ENCODE data around the gene CYB5R4.

CYB5R4 gene

GRCh38 chr6:83859410-83860358 lies at the start of gene CYB5R4:
Gene CYB5R4, plus strand, starts transcription at chr6:83859689. Its CDS starts 94 bp downstream, at chr6:83859783.
- peaks cover 21% of the 10 kb centered on the region for H3K4me1 Mint-ChIP-seq (ENCODE audit: low read depth)
- H3K27ac Mint-ChIP-seq = peak within 1 kb of the TSS; percentile 91
- peak; percentile 93 for DNase-seq (ENCODE audit: low spot score)
- peaks cover 15% of the 10 kb centered on the region for H3K27me3 Mint-ChIP-seq (ENCODE audit: low read depth)
- H3K36me3 Mint-ChIP-seq (ENCODE audit: low read depth) = peaks cover 4% of the 10 kb centered on the region
- peak within 1 kb of the TSS; percentile 97 for H3K4me3 Mint-ChIP-seq
- no peaks in the 10 kb centered on the region for H3K9me3 Mint-ChIP-seq

GRCh38 chr6:83812595-83812994 lies 46.9 kb upstream of the CYB5R4 start:
- Mint-ChIP-seq H3K36me3 (ENCODE audit: low read depth) (no peaks in the 10 kb centered on the region), H3K9me3 (no peaks in the 10 kb centered on the region), H3K27me3 (ENCODE audit: low read depth) (no peaks in the 10 kb centered on the region), H3K27ac (no peak overlapping the region), H3K4me3 (no peak overlapping the region), H3K4me1 (ENCODE audit: low read depth) (no peaks in the 10 kb centered on the region)
- DNase-seq (ENCODE audit: low spot score) = no peak

GRCh38 chr6:83815631-83816272 lies 43.7 kb upstream of the CYB5R4 start:
- H3K27ac Mint-ChIP-seq = no peak overlapping the region
- DNase-seq (ENCODE audit: low spot score) = no peak
- H3K27me3 Mint-ChIP-seq (ENCODE audit: low read depth) = no peaks in the 10 kb centered on the region
- no peaks in the 10 kb centered on the region for H3K9me3 Mint-ChIP-seq
- no peak overlapping the region for H3K4me3 Mint-ChIP-seq
- H3K4me1 Mint-ChIP-seq (ENCODE audit: low read depth) = no peaks in the 10 kb centered on the region
- no peaks in the 10 kb centered on the region for H3K36me3 Mint-ChIP-seq (ENCODE audit: low read depth)

GRCh38 chr6:83822629-83823169 lies 36.8 kb upstream of the CYB5R4 start:
- H3K36me3 Mint-ChIP-seq (ENCODE audit: low read depth) = no peaks in the 10 kb centered on the region
- no peaks in the 10 kb centered on the region for H3K4me1 Mint-ChIP-seq (ENCODE audit: low read depth)
- H3K4me3 Mint-ChIP-seq = no peak overlapping the region
- DNase-seq (ENCODE audit: low spot score) = no peak
- no peaks in the 10 kb centered on the region for H3K9me3 Mint-ChIP-seq
- no peaks in the 10 kb centered on the region for H3K27me3 Mint-ChIP-seq (ENCODE audit: low read depth)
- H3K27ac Mint-ChIP-seq = no peak overlapping the region

GRCh38 chr6:83824388-83824801 lies 35.1 kb upstream of the CYB5R4 start:
- Mint-ChIP-seq H3K27ac (no peak overlapping the region), H3K27me3 (ENCODE audit: low read depth) (no peaks in the 10 kb centered on the region), H3K36me3 (ENCODE audit: low read depth) (no peaks in the 10 kb centered on the region), H3K4me1 (ENCODE audit: low read depth) (no peaks in the 10 kb centered on the region), H3K9me3 (no peaks in the 10 kb centered on the region), H3K4me3 (no peak overlapping the region)
- DNase-seq (ENCODE audit: low spot score) = no peak

- H3K36me3 Mint-ChIP-seq (ENCODE audit: low read depth) = no peaks in the 10 kb centered on the region
- H3K4me3 Mint-ChIP-seq = no peak overlapping the region
- H3K9me3 Mint-ChIP-seq = no peaks in the 10 kb centered on the region
- DNase-seq (ENCODE audit: low spot score) = no peak
- H3K4me1 Mint-ChIP-seq (ENCODE audit: low read depth) = no peaks in the 10 kb centered on the region
- H3K27ac Mint-ChIP-seq = no peak overlapping the region
- no peaks in the 10 kb centered on the region for H3K27me3 Mint-ChIP-seq (ENCODE audit: low read depth)
Observed at GRCh38 chr6:83824831-83825230, 34.7 kb upstream of the CYB5R4 start.

- H3K36me3 Mint-ChIP-seq (ENCODE audit: low read depth) = no peaks in the 10 kb centered on the region
Observed at GRCh38 chr6:83827050-83827449, 32.4 kb upstream of the CYB5R4 start.

GRCh38 chr6:83838727-83839126 lies 20.8 kb upstream of the CYB5R4 start:
- Mint-ChIP-seq H3K9me3 (no peaks in the 10 kb centered on the region), H3K27ac (no peak overlapping the region), H3K4me1 (ENCODE audit: low read depth) (no peaks in the 10 kb centered on the region), H3K36me3 (ENCODE audit: low read depth) (no peaks in the 10 kb centered on the region), H3K27me3 (ENCODE audit: low read depth) (no peaks in the 10 kb centered on the region), H3K4me3 (no peak overlapping the region)
- DNase-seq (ENCODE audit: low spot score) = no peak

More at GRCh38 chr6:83827050-83827449, 32.4 kb upstream of the CYB5R4 start:
- Mint-ChIP-seq H3K27me3 (ENCODE audit: low read depth) (no peaks in the 10 kb centered on the region), H3K4me1 (ENCODE audit: low read depth) (no peaks in the 10 kb centered on the region), H3K27ac (no peak overlapping the region), H3K4me3 (no peak overlapping the region), H3K9me3 (no peaks in the 10 kb centered on the region)
- no peak for DNase-seq (ENCODE audit: low spot score)

GRCh38 chr6:83844170-83844569 lies 15.3 kb upstream of the CYB5R4 start:
- Mint-ChIP-seq H3K36me3 (ENCODE audit: low read depth) (no peaks in the 10 kb centered on the region), H3K4me3 (no peak overlapping the region), H3K4me1 (ENCODE audit: low read depth) (no peaks in the 10 kb centered on the region), H3K27me3 (ENCODE audit: low read depth) (peaks cover 6% of the 10 kb centered on the region), H3K9me3 (no peaks in the 10 kb centered on the region), H3K27ac (no peak overlapping the region)
- DNase-seq (ENCODE audit: low spot score) = no peak

GRCh38 chr6:83846291-83846690 lies 13.2 kb upstream of the CYB5R4 start:
- no peaks in the 10 kb centered on the region for H3K36me3 Mint-ChIP-seq (ENCODE audit: low read depth)
- H3K4me3 Mint-ChIP-seq = no peak overlapping the region
- no peak overlapping the region for H3K27ac Mint-ChIP-seq
- H3K4me1 Mint-ChIP-seq (ENCODE audit: low read depth) = no peaks in the 10 kb centered on the region
- H3K27me3 Mint-ChIP-seq (ENCODE audit: low read depth) = peaks cover 18% of the 10 kb centered on the region
- DNase-seq (ENCODE audit: low spot score) = no peak
- H3K9me3 Mint-ChIP-seq = no peaks in the 10 kb centered on the region

GRCh38 chr6:83847179-83847578 lies 12.3 kb upstream of the CYB5R4 start:
- H3K4me3 Mint-ChIP-seq = no peak overlapping the region
- peaks cover 24% of the 10 kb centered on the region for H3K27me3 Mint-ChIP-seq (ENCODE audit: low read depth)
- no peak for DNase-seq (ENCODE audit: low spot score)
- no peaks in the 10 kb centered on the region for H3K36me3 Mint-ChIP-seq (ENCODE audit: low read depth)
- no peaks in the 10 kb centered on the region for H3K9me3 Mint-ChIP-seq
- no peak overlapping the region for H3K27ac Mint-ChIP-seq
- no peaks in the 10 kb centered on the region for H3K4me1 Mint-ChIP-seq (ENCODE audit: low read depth)

- H3K36me3 Mint-ChIP-seq (ENCODE audit: low read depth) = no peaks in the 10 kb centered on the region
- no peak overlapping the region for H3K27ac Mint-ChIP-seq
- H3K4me3 Mint-ChIP-seq = no peak overlapping the region
- DNase-seq (ENCODE audit: low spot score) = no peak
- peaks cover 39% of the 10 kb centered on the region for H3K27me3 Mint-ChIP-seq (ENCODE audit: low read depth)
- no peaks in the 10 kb centered on the region for H3K4me1 Mint-ChIP-seq (ENCODE audit: low read depth)
- H3K9me3 Mint-ChIP-seq = no peaks in the 10 kb centered on the region
Observed at GRCh38 chr6:83849127-83849526, 10.4 kb upstream of the CYB5R4 start.

GRCh38 chr6:83849610-83850009 lies 9.9 kb upstream of the CYB5R4 start:
- no peak overlapping the region for H3K27ac Mint-ChIP-seq
- H3K36me3 Mint-ChIP-seq (ENCODE audit: low read depth) = no peaks in the 10 kb centered on the region
- H3K4me3 Mint-ChIP-seq = no peak overlapping the region
- no peak for DNase-seq (ENCODE audit: low spot score)
- no peaks in the 10 kb centered on the region for H3K4me1 Mint-ChIP-seq (ENCODE audit: low read depth)
- H3K27me3 Mint-ChIP-seq (ENCODE audit: low read depth) = peaks cover 43% of the 10 kb centered on the region
- H3K9me3 Mint-ChIP-seq = no peaks in the 10 kb centered on the region

- H3K27me3 Mint-ChIP-seq (ENCODE audit: low read depth) = peaks cover 54% of the 10 kb centered on the region
- H3K4me1 Mint-ChIP-seq (ENCODE audit: low read depth) = no peaks in the 10 kb centered on the region
- H3K9me3 Mint-ChIP-seq = no peaks in the 10 kb centered on the region
- H3K36me3 Mint-ChIP-seq (ENCODE audit: low read depth) = no peaks in the 10 kb centered on the region
- no peak for DNase-seq (ENCODE audit: low spot score)
- peak overlapping the region; percentile 19 for H3K4me3 Mint-ChIP-seq
- H3K27ac Mint-ChIP-seq = no peak overlapping the region
Observed at GRCh38 chr6:83852528-83853177, 6.8 kb upstream of the CYB5R4 start.

Data from T-helper 2 cell treated with Interferon-gamma antibody and Interleukin-4, amounts not matched to agents 5 μg/mL and 100 μg/mL, for 36 hours (primary cell).